ENCODE data around the gene CEBPG.

- TF ChIP-seq BACH2 (CRISPR knock-in tag; IDR thresholded peaks at IDR 0.05; ENCODE audit: borderline replicate concordance): no peak
- no peak for TF ChIP-seq ZFP3 (CRISPR knock-in tag; IDR thresholded peaks at IDR 0.05)
- TF ChIP-seq ZNF8 (CRISPR knock-in tag; IDR thresholded peaks at IDR 0.05): no peak
- TF ChIP-seq ESRRG (CRISPR knock-in tag; IDR thresholded peaks at IDR 0.05): no peak
- no peak for TF ChIP-seq ARNTL (CRISPR knock-in tag; IDR thresholded peaks at IDR 0.05; ENCODE audit: borderline replicate concordance, low read depth)
- TF ChIP-seq, protein P1, sequence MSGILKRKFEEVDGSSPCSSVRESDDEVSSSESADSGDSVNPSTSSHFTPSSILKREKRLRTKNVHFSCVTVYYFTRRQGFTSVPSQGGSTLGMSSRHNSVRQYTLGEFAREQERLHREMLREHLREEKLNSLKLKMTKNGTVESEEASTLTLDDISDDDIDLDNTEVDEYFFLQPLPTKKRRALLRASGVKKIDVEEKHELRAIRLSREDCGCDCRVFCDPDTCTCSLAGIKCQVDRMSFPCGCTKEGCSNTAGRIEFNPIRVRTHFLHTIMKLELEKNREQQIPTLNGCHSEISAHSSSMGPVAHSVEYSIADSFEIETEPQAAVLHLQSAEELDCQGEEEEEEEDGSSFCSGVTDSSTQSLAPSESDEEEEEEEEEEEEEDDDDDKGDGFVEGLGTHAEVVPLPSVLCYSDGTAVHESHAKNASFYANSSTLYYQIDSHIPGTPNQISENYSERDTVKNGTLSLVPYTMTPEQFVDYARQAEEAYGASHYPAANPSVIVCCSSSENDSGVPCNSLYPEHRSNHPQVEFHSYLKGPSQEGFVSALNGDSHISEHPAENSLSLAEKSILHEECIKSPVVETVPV (CRISPR knock-in tag; IDR thresholded peaks at IDR 0.05): no peak
- TF ChIP-seq, protein P2, sequence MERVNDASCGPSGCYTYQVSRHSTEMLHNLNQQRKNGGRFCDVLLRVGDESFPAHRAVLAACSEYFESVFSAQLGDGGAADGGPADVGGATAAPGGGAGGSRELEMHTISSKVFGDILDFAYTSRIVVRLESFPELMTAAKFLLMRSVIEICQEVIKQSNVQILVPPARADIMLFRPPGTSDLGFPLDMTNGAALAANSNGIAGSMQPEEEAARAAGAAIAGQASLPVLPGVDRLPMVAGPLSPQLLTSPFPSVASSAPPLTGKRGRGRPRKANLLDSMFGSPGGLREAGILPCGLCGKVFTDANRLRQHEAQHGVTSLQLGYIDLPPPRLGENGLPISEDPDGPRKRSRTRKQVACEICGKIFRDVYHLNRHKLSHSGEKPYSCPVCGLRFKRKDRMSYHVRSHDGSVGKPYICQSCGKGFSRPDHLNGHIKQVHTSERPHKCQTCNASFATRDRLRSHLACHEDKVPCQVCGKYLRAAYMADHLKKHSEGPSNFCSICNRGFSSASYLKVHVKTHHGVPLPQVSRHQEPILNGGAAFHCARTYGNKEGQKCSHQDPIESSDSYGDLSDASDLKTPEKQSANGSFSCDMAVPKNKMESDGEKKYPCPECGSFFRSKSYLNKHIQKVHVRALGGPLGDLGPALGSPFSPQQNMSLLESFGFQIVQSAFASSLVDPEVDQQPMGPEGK (CRISPR knock-in tag; IDR thresholded peaks at IDR 0.05; ENCODE audit: borderline replicate concordance): no peak
- TF ChIP-seq ZNF70 (CRISPR knock-in tag; IDR thresholded peaks at IDR 0.05): no peak
- TF ChIP-seq TOX (CRISPR knock-in tag; IDR thresholded peaks at IDR 0.05; ENCODE audit: borderline replicate concordance): no peak
- TF ChIP-seq SNAI2 (CRISPR knock-in tag; IDR thresholded peaks at IDR 0.05): no peak
Observed at GRCh38 chr19:33413426-33413725, 39.9 kb downstream of the CEBPG start.

Data from SK-N-SH treated with all-trans-retinoic acid at 6 μM for 48 hours (cell line).